Esophagus squamous epithelium (tissue), 4 donors: ENCODE data around the gene PLEKHJ1.

Source experiments
- CTCF ChIP-seq, 6 experiments: fragments of 450-650 bp in 4 of 6; fragments of 200-600 bp in 2 of 6; sonication (generic) in 2 of 6; IDR thresholded peaks; one replicate each; pipeline ENCODE4 v1.5.1; 2016 to 2019; ENCODE audit warnings: antibody characterized with exemption in 6 of 6, mild to moderate bottlenecking in 4 of 6, moderate library complexity in 4 of 6
- POLR2A ChIP-seq, 4 donors: fragments of 450-650 bp; IDR thresholded peaks; one replicate each; pipeline ENCODE4 v1.6.1; 2017; ENCODE audit warnings: antibody characterized with exemption in 4 of 4, mild to moderate bottlenecking in 4 of 4, moderate library complexity in 3 of 4

- no peak for TF ChIP-seq CTCF (IDR thresholded peaks at IDR 0.05)
- no peak for TF ChIP-seq POLR2A (IDR thresholded peaks at IDR 0.05)
Observed at GRCh38 chr19:2188708-2189385, 47.3 kb downstream of the PLEKHJ1 start.
